HL-60 (cell line): ENCODE measurements around the gene SPATA3.

ENCODE experiments used
- DNase-seq, 2 experiments: peaks; one replicate each; pipeline ENCODE4 v3.0.0-alpha.2; 2010 to 2020; ENCODE audit warnings: low read depth in 1 of 2, low spot score in 1 of 2
- H3K27ac ChIP-seq: fragments of 250-450 bp; sonication (Bioruptor Pico); replicated peaks from 2 replicates; pipeline ENCODE4 v1.5.1; 2020; ENCODE audit warnings: mild to moderate bottlenecking, moderate library complexity
- H3K27me3 ChIP-seq: fragments of 250-450 bp; sonication (Bioruptor Pico); 2 replicates; pipeline ENCODE4 v1.5.1; 2021; ENCODE audit warnings: mild to moderate bottlenecking, moderate library complexity; ENCODE audit not compliant: insufficient read depth, poor library complexity, severe bottlenecking
- H3K4me3 ChIP-seq: replicated peaks from 2 replicates; pipeline ENCODE4 v1.5.1; 2011; ENCODE audit warnings: mild to moderate bottlenecking, control low read depth, low read length; ENCODE audit not compliant: insufficient read depth
- CTCF ChIP-seq: IDR thresholded peaks from one replicate; pipeline ENCODE4 v1.5.1; 2011; ENCODE audit warnings: low read length, control low read depth, inconsistent platforms; ENCODE audit not compliant: insufficient read depth
- GABPA ChIP-seq: IDR thresholded peaks from 2 replicates; pipeline ENCODE4 v1.6.1; 2012; ENCODE audit warnings: low read depth
- POLR2AphosphoS5 ChIP-seq: IDR thresholded peaks from 2 replicates; pipeline ENCODE4 v1.6.1; 2012; ENCODE audit warnings: low read depth
- REST ChIP-seq: IDR thresholded peaks from 2 replicates; pipeline ENCODE4 v1.6.1; 2012; ENCODE audit warnings: low read depth; ENCODE audit not compliant: insufficient replicate concordance
- SPI1 ChIP-seq: IDR thresholded peaks from 2 replicates; pipeline ENCODE4 v1.6.1; 2012; ENCODE audit warnings: low read depth, mild to moderate bottlenecking, borderline replicate concordance

SPATA3 gene

GRCh38 chr2:231041061-231041689 is 45.3 kb downstream of the SPATA3 start:
- no peak for DNase-seq

GRCh38 chr2:231043796-231044195 is 47.9 kb downstream of the SPATA3 start:
- Histone ChIP-seq H3K27me3 (peaks cover 20% of the 10 kb centered on the region), H3K4me3 (no peak overlapping the region), H3K27ac (no peak overlapping the region)
- TF ChIP-seq POLR2AphosphoS5: no peak
- no peak for TF ChIP-seq SPI1
- TF ChIP-seq GABPA: no peak
- TF ChIP-seq REST: no peak
- TF ChIP-seq CTCF: no peak
- no peak for DNase-seq

More at GRCh38 chr2:231041061-231041689, 45.3 kb downstream of the SPATA3 start:
- Histone ChIP-seq H3K27ac (no peak overlapping the region), H3K4me3 (no peak overlapping the region), H3K27me3 (peaks cover 34% of the 10 kb centered on the region)
- no peak for TF ChIP-seq REST
- no peak for TF ChIP-seq POLR2AphosphoS5
- no peak for TF ChIP-seq CTCF
- TF ChIP-seq SPI1: no peak
- no peak for TF ChIP-seq GABPA

GRCh38 chr2:231046916-231047273 is 51.0 kb downstream of the SPATA3 start:
- Histone ChIP-seq H3K27ac (no peak overlapping the region), H3K27me3 (peaks cover 2% of the 10 kb centered on the region), H3K4me3 (no peak overlapping the region)
- no peak for DNase-seq
- no peak for TF ChIP-seq REST
- TF ChIP-seq CTCF: no peak
- no peak for TF ChIP-seq POLR2AphosphoS5
- no peak for TF ChIP-seq SPI1
- TF ChIP-seq GABPA: no peak
